Lower leg skin (tissue), 4 donors: ENCODE results near the gene KRTAP10-5. TPM values are rescaled to one million over a fixed set of nuclear protein-coding genes. Genes with fewer than 3 reads are reported as not detected.
A peak's percentile ranks its signal among the peaks of the same experiment; 100 is the strongest.

Experiments
- DNase-seq, 2 donors: peaks; one replicate each; pipeline ENCODE4 v3.0.0-alpha.2; 2019; ENCODE audit warnings: low spot score in 2 of 2
- H3K4me3 ChIP-seq: fragments of 200-600 bp; sonication (generic); 2 replicates; pipeline ENCODE4 v1.5.1; 2017; ENCODE audit warnings: mild to moderate bottlenecking, low read depth; ENCODE audit not compliant: poor library complexity, severe bottlenecking
- CTCF ChIP-seq, 3 donors: fragments of 450-650 bp; IDR thresholded peaks; one replicate each; pipeline ENCODE4 v1.5.1; 2016; ENCODE audit warnings: antibody characterized with exemption in 3 of 3, mild to moderate bottlenecking in 3 of 3, moderate library complexity in 2 of 3
- POLR2A ChIP-seq, 2 donors: fragments of 450-650 bp; IDR thresholded peaks; one replicate each; pipeline ENCODE4 v1.6.1; 2016 to 2017; ENCODE audit warnings: antibody characterized with exemption in 2 of 2, mild to moderate bottlenecking in 1 of 2, moderate library complexity in 1 of 2
- WGBS, 2 donors: methylation state at CpG; one replicate each; pipeline ENCODE4 v1.1.5; 2018; 5-methylcytosine and 5-hydroxymethylcytosine counted together
- intact Hi-C: fragments of 100-400 bp; cut with DNase I; formaldehyde crosslinking; loops from one replicate; pipeline ENCODE4 v1.15.0; 2023; ENCODE audit warnings: low total_unique reads
- total RNA-seq, 4 donors: library from RNA; depleted of rRNA; stranded (reverse); fragments of >200 nt; gene quantifications; one replicate each; pipeline ENCODE4 v1.1.0, GENCODE V29; 2016

The KRTAP10-5 gene
- total RNA-seq, 4 donors from 2014 or later: 6.1 TPM; not detected in 3

- 86 to 89% methylated on average over 8 of the region's 8 CpGs for WGBS, 2 donors
- intact Hi-C loops: no loop called here
- no peak for TF ChIP-seq POLR2A (IDR thresholded peaks at IDR 0.05)
- no peak for TF ChIP-seq CTCF (IDR thresholded peaks at IDR 0.05)
- DNase-seq: peak in 1 of 2 donors; percentile 59
- H3K4me3 ChIP-seq: no peak overlapping the region
Observed at GRCh38 chr21:44599264-44600029, 19.0 kb upstream of the KRTAP10-5 start.

DNA sequence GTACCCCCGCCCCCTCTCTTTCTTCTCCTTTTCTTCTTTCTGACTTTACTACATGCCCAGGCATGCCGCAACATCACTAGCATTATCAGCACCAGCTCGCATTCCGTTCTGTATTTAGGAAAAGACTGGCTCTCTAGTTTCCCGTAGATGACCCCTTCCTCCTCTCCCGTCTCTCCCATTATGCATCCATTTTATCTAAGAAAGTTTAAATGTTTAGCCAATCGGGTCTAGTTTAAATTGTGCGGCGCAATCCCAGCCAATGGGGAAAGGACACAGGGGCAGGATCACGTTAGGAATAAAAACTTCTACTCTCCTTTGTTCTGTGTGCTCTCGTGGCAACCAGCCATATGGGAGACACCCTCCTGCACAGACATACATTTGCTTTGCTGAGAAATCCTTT, 17.7 kb upstream of the KRTAP10-5 start:
- TF ChIP-seq CTCF (IDR thresholded peaks at IDR 0.05) (no peak), POLR2A (IDR thresholded peaks at IDR 0.05) (no peak)
- DNase-seq: peak in 1 of 2 donors; percentile 28
- intact Hi-C loops: no loop called here
- no peak overlapping the region for H3K4me3 ChIP-seq
- 82 to 84% methylated on average over 11 of the region's 11 CpGs for WGBS, 2 donors

- DNase-seq: peak in 1 of 2 donors; percentile 59
- intact Hi-C loops: no loop called here
- TF ChIP-seq CTCF (IDR thresholded peaks at IDR 0.05) (no peak), POLR2A (IDR thresholded peaks at IDR 0.05) (no peak)
- 52 to 68% methylated on average over 9 of the region's 9 CpGs for WGBS, 2 donors
- H3K4me3 ChIP-seq: no peak overlapping the region
Observed at GRCh38 chr21:44596068-44596725, 15.8 kb upstream of the KRTAP10-5 start.

- 59 to 72% methylated on average over 6 of the region's 6 CpGs for WGBS, 2 donors
- peak in 1 of 2 donors; percentile 60 for DNase-seq
- no peak for TF ChIP-seq POLR2A (IDR thresholded peaks at IDR 0.05)
- no peak for TF ChIP-seq CTCF (IDR thresholded peaks at IDR 0.05)
- intact Hi-C loops: no loop called here
- no peak overlapping the region for H3K4me3 ChIP-seq
Observed at GRCh38 chr21:44595524-44595923, 15.1 kb upstream of the KRTAP10-5 start.

GRCh38 chr21:44594406-44594916, 14.1 kb upstream of the KRTAP10-5 start:
- 86 to 88% methylated on average over 12 of the region's 12 CpGs for WGBS, 2 donors
- TF ChIP-seq POLR2A (IDR thresholded peaks at IDR 0.05): no peak
- no peak for TF ChIP-seq CTCF (IDR thresholded peaks at IDR 0.05)

More at GRCh38 chr21:44594406-44594916, 14.1 kb upstream of the KRTAP10-5 start:
- DNase-seq: peak in 1 of 2 donors; percentile 42
- H3K4me3 ChIP-seq: no peak overlapping the region
- intact Hi-C loops: no loop called here
